ENCODE results near the gene KRT77.

Gene KRT77

DNA sequence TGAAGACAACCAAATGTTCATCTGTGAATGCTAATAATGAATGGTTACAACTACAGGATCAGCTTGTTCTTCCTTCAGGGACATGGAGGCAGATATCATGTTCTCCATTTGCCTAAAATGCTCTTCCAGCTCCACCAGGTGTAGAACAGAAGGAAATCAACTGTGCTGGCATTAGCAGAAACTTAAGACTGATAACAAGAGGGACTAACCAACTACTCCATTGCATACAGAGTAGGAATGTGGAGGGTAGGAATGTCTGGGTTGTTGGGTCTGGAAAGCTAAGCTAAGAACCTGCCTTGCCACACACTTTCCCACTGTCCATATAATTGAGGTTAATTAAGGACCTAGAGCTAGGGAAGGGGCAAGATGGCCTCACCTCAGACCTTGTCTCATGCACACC is 39.9 kb downstream of the KRT77 start:
- H3K4me3 ChIP-seq (ENCODE audit: low read length) = no peak overlapping the region
- DNase-seq (ENCODE audit: low read depth, low spot score) = no peak

DNA sequence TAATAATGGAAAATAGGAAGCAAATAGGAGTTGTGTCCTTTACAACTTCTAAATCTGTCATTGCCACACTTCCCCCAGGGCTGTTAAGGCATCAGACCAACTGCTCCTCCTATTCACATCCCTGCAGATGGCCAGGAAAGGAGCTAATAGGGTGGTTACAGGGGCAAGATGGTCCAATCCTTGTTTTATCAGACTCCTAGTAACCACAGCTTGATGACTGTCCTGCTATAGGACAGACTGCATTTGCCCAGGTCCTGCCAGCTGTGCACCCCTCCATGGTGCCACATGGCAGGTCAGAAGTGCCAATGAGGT is 40.5 kb downstream of the KRT77 start:
- no peak for DNase-seq (ENCODE audit: low read depth, low spot score)
- H3K4me3 ChIP-seq (ENCODE audit: low read length) = no peak overlapping the region

DNA sequence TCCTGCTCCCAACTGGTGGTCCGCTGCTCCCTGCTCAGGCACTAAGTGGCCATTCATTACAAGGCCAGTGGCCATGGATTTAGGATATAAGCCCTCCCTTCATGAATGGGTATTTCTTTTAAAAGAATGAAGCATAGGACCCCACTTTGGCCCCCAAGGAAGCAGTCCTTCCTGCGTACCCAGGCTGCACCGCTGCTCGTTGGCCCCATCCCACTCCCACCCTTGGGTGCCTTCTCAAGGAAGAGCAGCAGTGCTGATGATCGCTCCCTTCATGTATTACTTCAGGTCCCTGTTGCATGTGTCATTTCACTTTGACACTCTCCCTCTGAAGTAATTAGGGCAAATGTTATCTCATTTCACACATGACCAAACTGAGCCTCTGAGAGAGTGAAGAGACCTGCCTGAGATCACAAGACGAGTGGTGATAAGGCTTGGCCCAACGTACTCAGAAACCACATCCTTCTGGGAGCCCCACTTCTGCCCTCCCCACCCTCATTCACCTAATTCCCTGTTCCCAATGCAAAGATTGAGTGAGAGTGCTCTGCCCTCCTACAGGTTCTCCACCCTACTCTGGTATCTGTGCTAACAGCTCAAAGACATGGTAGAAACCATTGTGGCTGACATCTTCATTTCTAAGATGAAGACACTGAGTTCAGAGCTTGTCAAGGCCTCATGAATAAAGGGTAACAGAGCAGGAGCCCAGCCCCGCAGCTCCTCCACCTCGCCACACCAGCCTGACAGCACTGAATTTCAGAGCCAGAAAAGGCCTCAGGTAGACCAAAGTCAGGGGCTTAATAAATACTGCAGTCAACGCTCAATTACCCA is 41.0 kb downstream of the KRT77 start:
- peak; percentile 99 for DNase-seq (ENCODE audit: low read depth, low spot score)
- peak overlapping the region; percentile 16 for H3K4me3 ChIP-seq (ENCODE audit: low read length)

DNA sequence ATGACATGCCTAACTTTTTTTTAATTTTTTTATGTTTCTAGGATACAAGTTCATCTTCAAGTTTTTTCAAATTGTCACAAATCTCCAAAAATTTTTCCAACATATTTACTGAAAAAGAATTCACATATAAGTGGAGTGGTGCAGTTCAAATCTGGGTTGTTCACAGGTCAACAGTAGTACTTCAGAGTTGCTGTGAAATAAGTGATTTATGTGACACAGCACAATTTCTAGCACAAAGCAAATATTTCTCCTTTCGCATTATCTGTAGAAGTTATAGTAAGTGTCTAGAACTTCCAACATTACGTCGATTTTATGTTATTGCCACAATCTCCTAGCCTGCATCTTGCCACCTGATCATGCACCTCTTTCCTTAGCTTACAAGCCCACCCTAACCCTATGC is 41.7 kb downstream of the KRT77 start:
- no peak for DNase-seq (ENCODE audit: low read depth, low spot score)
- peak overlapping the region; percentile 16 for H3K4me3 ChIP-seq (ENCODE audit: low read length)

DNA sequence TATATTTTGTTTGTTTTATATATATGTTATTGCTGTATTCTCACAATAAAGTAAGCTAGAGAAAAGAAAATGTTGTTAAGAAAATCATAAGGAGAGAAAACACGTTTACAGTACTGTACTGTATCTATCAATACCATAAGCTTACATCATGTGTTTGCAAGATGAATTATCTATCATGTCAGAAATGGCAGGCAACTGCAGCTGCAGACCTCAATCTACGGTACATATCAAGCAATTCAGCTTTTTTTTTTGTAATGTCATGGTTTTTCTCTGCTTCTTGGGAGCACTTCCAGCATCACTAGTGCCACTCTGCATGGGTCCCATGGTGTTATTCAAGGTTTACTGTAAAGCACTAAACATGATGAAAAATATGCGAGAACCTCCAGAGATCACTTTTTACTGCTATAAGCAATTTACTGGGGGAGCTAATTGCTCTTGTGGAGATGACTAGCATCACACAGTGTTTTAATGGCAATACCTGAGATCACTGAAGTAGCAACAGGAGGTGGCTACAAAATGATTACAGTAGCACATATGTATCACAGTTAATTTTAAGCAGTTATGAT is 42.3 kb downstream of the KRT77 start:
- H3K4me3 ChIP-seq (ENCODE audit: low read length) = no peak overlapping the region
- DNase-seq (ENCODE audit: low read depth, low spot score) = no peak

DNA sequence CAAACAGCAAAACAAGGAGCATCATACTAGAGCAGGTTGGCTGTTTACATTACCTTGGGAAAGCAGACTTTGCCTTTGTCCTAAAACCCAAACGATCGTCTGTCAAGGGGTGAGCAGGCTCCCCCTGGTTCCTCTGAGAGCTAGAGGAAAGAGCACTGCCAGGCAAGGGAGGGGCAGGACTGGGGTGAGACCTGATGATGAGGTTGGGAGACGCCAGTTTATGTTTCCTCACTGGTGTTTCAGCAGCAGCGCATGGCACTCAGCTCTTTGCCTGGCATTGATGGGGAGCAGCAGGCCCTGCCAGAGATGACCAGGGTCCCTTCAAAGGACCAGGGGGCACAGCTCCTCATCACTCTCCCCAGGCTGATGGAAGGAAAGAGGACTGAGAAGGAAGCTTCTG is 43.4 kb downstream of the KRT77 start:
- H3K4me3 ChIP-seq (ENCODE audit: low read length) = no peak overlapping the region
- DNase-seq (ENCODE audit: low read depth, low spot score) = no peak

DNA sequence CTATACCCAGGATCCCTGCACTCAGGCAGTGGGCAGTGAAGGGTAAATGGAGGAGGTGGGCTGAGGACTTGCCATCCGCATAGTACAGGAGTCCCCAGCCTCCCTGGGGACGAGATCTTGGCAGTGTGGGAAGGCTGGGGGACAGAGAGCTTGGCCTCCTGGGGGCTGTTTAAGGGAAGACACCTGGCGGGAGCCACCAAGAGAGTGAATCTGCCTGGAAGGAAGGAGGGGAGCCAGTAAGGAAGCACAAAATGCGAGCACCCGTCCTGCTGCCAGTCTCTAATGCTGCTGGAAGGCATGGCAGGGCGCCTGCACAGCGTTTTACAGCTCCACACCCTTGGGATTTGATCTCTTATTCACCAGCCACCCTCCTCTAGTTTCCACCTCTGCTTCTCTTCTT is 43.9 kb downstream of the KRT77 start:
- H3K4me3 ChIP-seq (ENCODE audit: low read length) = no peak overlapping the region
- no peak for DNase-seq (ENCODE audit: low read depth, low spot score)

DNA sequence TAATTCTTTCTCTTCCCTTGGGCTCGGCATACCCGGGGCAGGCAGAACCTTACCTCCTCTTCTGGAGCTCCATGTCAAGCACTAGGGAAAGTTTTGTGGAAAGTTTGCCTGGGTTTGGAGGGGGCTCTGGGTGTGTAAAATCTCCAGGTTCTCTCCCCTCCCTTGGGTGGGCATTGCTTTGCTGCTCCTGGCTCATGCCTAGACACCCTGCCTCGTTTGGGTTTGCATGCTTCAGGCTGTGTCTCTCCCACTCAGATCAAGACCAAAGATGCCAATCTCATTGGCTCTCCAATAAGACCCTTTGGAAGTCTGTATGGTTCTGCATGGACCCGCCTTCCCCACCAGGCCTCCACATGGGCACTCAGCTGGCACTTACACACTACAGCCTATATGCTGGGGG is 45.1 kb downstream of the KRT77 start:
- no peak overlapping the region for H3K4me3 ChIP-seq (ENCODE audit: low read length)

DNA sequence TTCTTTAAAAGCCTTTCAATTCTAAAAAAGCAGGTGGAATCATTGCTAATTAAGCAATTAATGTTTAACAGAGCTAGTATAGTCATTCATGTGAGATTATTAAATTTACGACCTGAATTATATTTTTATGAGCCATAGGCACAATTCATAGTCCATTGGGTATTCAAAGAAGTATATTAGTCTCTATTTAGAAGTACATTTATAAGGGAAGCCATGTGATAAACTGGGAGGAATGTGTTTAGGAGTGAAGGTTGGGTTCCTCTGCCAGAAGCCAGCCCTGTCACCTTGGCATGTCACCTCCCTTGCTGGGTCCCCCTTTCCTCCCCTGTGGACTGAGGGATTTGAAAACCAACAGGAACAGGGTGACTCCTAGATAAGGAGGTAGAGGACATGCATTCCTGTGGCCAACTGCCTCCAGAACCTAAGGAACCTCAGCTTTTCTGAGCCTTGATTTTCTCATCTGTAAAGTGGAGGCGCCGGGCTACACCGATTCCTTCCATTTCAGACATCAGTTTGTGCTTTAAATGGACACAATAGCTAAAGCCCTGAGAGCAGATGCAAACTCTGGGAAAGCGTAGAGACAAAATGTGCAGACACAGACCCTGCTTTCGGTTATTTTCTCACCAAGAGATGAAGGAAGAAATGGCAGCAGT is 45.9 kb downstream of the KRT77 start:
- H3K4me3 ChIP-seq (ENCODE audit: low read length) = no peak overlapping the region
- DNase-seq (ENCODE audit: low read depth, low spot score) = no peak

More for the DNA sequence above, 45.1 kb downstream of the KRT77 start:
- no peak for DNase-seq (ENCODE audit: low read depth, low spot score)

DNA sequence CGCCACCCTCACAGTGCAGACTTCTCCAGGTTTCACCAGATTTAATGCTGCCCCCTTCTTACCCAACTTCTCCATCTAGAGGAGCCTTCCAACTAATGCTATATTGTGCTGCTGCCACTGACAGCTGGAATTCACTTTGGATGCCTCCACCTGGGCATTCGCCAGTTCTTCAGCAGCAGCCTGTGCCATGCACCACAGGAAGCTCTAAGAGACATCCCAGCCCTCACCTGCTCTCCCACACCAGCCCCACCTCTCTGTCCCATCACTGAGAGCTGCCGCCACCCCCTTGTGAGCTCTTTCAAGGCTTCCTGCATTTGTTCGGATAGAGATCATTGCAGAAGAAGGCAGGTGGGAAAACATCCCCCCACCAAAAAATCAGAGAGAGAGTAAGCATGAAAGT is 46.7 kb downstream of the KRT77 start:
- no peak for DNase-seq (ENCODE audit: low read depth, low spot score)
- no peak overlapping the region for H3K4me3 ChIP-seq (ENCODE audit: low read length)

DNA sequence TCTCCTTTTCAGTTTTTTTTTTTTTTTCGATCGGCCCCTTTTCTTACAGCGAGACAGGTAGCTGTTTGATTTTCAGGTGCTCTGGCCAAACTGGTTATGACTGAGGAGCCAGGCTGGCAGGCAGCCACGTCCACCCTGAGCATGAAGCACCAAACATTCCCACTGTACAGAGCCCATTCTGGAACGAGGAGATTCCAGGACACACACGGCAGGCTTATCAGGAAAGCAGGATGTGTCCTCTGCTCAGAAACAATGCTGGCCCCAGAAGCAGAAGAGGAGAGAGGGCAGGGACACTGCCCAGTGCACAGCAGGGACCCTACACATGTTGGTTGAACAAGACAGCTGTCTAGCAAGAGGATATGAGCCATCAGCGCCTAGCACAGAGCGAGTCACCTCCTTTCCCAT is 47.6 kb downstream of the KRT77 start:
- H3K4me3 ChIP-seq (ENCODE audit: low read length) = no peak overlapping the region
- DNase-seq (ENCODE audit: low read depth, low spot score) = no peak

DNA sequence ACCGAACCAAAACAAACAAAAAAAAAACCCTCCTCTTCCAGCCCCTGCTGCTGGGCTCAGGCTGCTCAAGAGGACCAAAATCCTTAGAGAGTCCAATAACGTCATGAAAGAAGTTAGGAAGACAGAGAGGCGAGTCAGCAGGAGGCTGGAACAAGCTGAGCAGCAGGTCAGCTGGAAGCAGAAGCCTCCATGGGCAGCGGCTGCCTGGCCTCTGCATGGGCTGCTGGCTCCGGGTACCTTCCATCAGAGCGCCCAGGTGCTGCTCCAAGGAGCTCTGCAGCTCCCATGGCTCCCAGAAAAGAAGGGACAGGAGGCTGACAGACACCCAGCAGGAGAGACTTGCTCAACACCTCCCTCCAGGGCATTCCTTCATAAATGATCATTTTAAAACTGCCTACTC is 48.1 kb downstream of the KRT77 start:
- no peak overlapping the region for H3K4me3 ChIP-seq (ENCODE audit: low read length)
- DNase-seq (ENCODE audit: low read depth, low spot score) = no peak

DNA sequence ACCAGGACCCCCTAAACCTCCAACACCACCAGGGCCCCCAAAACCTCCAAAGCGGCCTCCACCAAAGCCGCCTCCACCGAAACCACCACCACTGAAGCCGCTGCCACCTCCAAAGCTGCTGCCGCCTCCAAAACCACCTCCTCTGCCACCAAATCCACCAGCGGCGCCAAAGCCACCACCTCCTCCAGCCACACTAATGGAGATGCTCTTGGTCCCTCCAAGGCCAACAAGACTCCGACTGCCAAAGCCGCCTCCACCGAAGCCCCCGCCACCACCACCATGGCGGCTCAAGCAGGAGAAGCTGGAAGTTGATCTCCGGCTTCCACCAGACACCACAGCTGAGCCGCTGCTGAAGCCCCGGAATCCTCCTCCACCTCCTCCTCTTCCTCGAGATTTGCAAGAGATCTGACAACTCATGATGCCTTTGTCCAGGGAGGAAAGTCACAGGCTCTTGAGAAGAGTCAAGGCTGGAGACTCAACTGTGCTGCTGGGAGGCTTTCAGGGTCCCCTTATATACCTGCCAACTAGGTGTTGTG is 51.5 kb downstream of the KRT77 start, which contains the start of gene KRT2:
Gene KRT2 (minus strand): TSS at position 486 of the 536 bp plus-strand sequence. CDS start 69 bp downstream, at position 417.
- no peak within 1 kb of the TSS for H3K4me3 ChIP-seq (ENCODE audit: low read length)

DNA sequence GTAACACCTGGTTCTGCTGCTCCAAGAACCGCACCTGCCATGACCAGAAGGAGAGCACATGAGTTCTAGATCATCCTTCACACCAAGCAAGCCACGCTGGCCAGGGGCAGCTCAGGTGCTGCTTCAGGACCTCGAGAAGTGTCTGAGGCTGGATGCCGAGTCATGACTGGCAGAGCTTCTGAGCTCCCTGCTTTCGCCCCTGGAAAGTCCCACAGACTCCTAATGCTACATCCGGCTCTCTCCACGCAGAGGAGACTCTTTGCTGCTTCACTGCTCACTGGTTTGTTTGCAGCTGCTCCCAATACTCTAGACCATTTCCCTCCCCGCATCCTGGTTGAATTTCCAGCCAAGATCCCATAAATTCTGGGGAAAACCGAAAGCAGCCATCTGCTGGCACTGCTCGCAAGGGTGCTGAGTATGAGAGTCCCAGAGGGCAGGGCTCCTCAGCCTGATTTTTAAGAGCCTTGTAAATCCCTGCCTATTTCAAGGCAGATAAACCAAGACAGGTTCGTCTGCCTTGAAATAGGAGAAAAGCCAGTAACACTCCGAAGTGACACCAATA is 52.7 kb downstream of the KRT77 start:
- no peak for DNase-seq (ENCODE audit: low read depth, low spot score)
- no peak overlapping the region for H3K4me3 ChIP-seq (ENCODE audit: low read length)

More for the DNA sequence above, 51.5 kb downstream of the KRT77 start, which contains the start of gene KRT2:
- DNase-seq (ENCODE audit: low read depth, low spot score) = no peak

DNA sequence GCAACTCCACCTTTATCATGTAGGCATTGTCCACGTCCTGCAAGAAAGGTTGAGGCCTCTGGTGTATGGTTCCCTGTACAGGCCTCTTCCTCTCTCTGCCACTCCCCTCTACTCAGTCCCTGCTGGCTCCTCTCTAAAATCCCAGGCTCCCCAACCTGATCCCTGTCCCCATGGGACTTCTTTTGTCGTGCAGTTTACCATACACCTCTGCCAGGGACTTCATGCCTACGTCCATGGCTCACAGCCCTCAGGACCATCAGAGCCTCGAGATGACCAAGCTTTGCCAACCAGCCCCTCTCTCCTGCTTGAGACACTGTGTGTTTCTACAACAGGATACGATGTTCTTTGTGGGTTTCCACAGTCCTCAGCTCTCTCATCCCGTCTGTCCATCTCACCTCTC is 54.3 kb downstream of the KRT77 start:
- no peak for DNase-seq (ENCODE audit: low read depth, low spot score)
- no peak overlapping the region for H3K4me3 ChIP-seq (ENCODE audit: low read length)

DNA sequence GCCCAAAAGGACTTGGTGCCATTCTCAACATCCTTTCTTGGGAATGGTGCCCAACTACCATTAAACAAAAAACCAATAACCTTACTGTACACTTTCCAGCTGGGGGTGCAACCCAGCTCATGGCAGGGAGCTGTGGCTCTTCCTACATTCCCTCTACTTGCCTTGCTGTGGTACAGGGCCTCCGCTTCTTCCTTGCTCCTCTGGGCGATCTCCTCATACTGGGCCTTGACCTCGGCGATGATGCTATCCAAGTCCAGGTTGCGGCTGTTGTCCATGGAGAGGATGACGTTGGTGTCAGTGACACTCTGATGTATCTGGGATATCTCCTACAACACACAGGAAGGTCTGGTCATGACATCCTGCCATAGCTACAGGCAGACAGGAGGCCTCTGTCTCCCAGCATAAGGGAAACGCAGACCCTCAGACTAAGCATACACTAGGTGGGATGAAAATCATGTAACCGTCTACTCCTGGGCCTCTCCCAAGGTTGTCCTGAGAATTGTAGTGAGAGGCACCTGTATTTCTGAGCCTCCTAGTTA is 55.2 kb downstream of the KRT77 start:
- no peak overlapping the region for H3K4me3 ChIP-seq (ENCODE audit: low read length)
- DNase-seq (ENCODE audit: low read depth, low spot score) = no peak

DNA sequence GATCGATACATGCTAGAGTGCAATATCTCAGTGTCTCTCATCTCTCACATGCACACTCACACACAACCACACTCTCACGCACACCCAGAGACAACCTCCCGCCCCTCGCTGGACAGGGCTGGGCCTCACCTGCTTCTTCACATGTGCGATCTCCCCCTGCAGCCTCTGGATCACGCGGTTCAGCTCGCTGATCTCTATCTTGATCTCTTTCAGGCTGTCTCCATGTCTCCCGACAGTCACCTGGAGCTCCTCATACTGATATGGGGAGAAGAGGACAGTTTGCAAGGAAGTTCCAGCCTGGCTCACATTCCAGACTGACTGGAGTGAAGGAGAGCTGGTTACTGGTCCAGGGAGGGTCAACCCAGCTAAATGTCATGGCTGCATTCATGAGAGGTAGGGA is 55.7 kb downstream of the KRT77 start:
- no peak overlapping the region for H3K4me3 ChIP-seq (ENCODE audit: low read length)

DNA sequence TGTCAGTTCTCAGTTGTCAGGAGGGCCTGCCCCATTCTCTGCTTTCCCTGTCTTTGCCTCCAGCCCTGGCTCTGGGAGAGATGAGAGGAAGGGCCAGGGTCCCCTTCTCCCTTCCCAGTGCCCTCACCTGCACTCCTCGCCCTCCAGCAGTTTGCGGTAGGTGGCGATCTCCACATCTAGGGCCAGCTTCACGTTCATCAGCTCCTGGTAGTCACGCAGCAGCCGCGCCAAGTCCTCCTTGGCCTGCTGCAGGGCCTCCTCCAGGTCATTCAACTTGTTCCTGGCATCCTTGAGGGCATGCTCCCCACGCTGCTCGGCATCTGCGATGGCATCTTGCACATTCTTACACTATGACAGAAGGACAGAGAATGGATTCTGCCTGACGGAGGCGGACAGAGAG is 56.7 kb downstream of the KRT77 start:
- no peak for DNase-seq (ENCODE audit: low read depth, low spot score)
- no peak overlapping the region for H3K4me3 ChIP-seq (ENCODE audit: low read length)

More for the DNA sequence above, 55.7 kb downstream of the KRT77 start:
- no peak for DNase-seq (ENCODE audit: low read depth, low spot score)

DNA sequence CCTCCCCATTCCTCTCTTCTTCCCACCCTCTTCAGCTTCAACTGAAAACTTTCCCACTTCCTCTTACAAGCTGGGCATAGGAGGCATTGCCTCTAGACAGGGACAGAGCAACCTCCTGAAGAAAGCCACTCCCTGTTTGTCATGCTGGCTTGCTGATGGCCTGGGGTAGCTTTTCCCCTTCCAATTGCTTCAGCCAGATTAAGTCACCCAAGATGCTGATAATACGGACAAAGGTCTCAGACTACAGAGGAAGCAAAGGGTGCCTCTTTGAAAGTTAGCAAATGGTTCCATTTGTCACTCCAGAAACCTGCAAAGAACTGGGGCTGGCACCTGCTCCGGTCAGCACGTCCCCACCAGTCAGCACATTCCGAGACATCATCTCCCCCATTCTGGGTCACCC is 57.3 kb downstream of the KRT77 start:
- H3K4me3 ChIP-seq (ENCODE audit: low read length) = peak overlapping the region; percentile 25
- DNase-seq (ENCODE audit: low read depth, low spot score) = no peak
